Right forelimb (tissue), 1 donor: ENCODE measurements around the gene SMPD2.
"Not testable (repeated sequence)": the region's sequence is repeated elsewhere in the genome, so short reads cannot be mapped to it uniquely, and the experiment has no call there.

Experiments
- DNase-seq: peaks from one replicate; pipeline ENCODE4 v3.0.0-alpha.2; 2018

SMPD2 gene

GRCh38 chr6:109447878-109448555, 7.5 kb downstream of the SMPD2 start:
- DNase-seq, result peak; percentile 40

GRCh38 chr6:109448615-109449014, 8.1 kb downstream of the SMPD2 start:
- no peak for DNase-seq

- DNase-seq, result no peak
These were observed 8.7 kb downstream of the SMPD2 start for GRCh38 chr6:109449064-109449794.

- DNase-seq, result no peak
These were observed 9.5 kb downstream of the SMPD2 start for GRCh38 chr6:109449795-109450673.

GRCh38 chr6:109450801-109451200, 10.3 kb downstream of the SMPD2 start:
- no peak for DNase-seq

GRCh38 chr6:109451376-109451775, 10.9 kb downstream of the SMPD2 start:
- DNase-seq, result no peak

GRCh38 chr6:109452181-109452580, 11.7 kb downstream of the SMPD2 start:
- DNase-seq, result no peak

GRCh38 chr6:109453156-109453555, 12.6 kb downstream of the SMPD2 start:
- DNase-seq, result no peak

GRCh38 chr6:109453594-109454495, 13.3 kb downstream of the SMPD2 start:
- no peak for DNase-seq

GRCh38 chr6:109454496-109455436, 14.2 kb downstream of the SMPD2 start:
- peak; percentile 56 for DNase-seq

- peak; percentile 82 for DNase-seq
These were observed 15.1 kb downstream of the SMPD2 start, which contains the start of gene MICAL1 for GRCh38 chr6:109455437-109456110. TSS of gene MICAL1 (minus strand) at chr6:109455772. CDS start at chr6:109454196, 1,576 bp downstream.

GRCh38 chr6:109456111-109456583, 15.6 kb downstream of the SMPD2 start:
- no peak for DNase-seq

GRCh38 chr6:109456710-109457561, 16.4 kb downstream of the SMPD2 start:
- peak; percentile 71 for DNase-seq

GRCh38 chr6:109457562-109457996, 17.1 kb downstream of the SMPD2 start:
- DNase-seq, result no peak

GRCh38 chr6:109458774-109459531, 18.4 kb downstream of the SMPD2 start:
- DNase-seq, result no peak

- DNase-seq, result no peak
These were observed 19.8 kb downstream of the SMPD2 start for GRCh38 chr6:109460161-109460829.

- DNase-seq, result not testable (repeated sequence)
These were observed 20.7 kb downstream of the SMPD2 start for GRCh38 chr6:109461205-109461604.
